Thyroid gland (tissue), 4 donors: ENCODE data around the gene FAM3D. TPM values are rescaled to one million over a fixed set of nuclear protein-coding genes. Genes with fewer than 3 reads are reported as not detected.

Experiments
- DNase-seq, 2 donors: peaks; one replicate each; pipeline ENCODE4 v3.0.0-alpha.2; 2019
- H3K27ac ChIP-seq, 3 donors: fragments of 200-600 bp; sonication (generic); 1 replicate in 2 of 3; 2 replicates in 1 of 3; pipeline ENCODE4 v1.5.1; 2016 to 2019; ENCODE audit warnings: mild to moderate bottlenecking in 1 of 3, moderate library complexity in 1 of 3
- H3K27me3 ChIP-seq: fragments of 200-600 bp; sonication (generic); one replicate; pipeline ENCODE4 v1.5.1; 2019
- H3K36me3 ChIP-seq, 2 donors: fragments of 200-600 bp; sonication (generic); one replicate each; pipeline ENCODE4 v1.5.1; 2016 to 2019
- H3K4me1 ChIP-seq, 2 donors: fragments of 200-600 bp; sonication (generic); one replicate each; pipeline ENCODE4 v1.5.1; 2017 to 2019
- H3K4me3 ChIP-seq, 3 donors: fragments of 200-600 bp; sonication (generic); replicated peaks in 1 of 3; 1 replicate in 2 of 3; 2 replicates in 1 of 3; pipeline ENCODE4 v1.5.1; 2016; ENCODE audit warnings: mild to moderate bottlenecking in 1 of 3
- H3K9me3 ChIP-seq: fragments of 200-600 bp; sonication (generic); one replicate; pipeline ENCODE4 v1.5.1; 2017
- POLR2A ChIP-seq, 2 donors: fragments of 450-650 bp; IDR thresholded peaks; one replicate each; pipeline ENCODE4 v1.6.1; 2017; ENCODE audit warnings: antibody characterized with exemption in 2 of 2, mild to moderate bottlenecking in 2 of 2, moderate library complexity in 1 of 2
- WGBS, 2 donors: methylation state at CpG; one replicate each; pipeline ENCODE4 v1.1.5; 2017; 5-methylcytosine and 5-hydroxymethylcytosine counted together
- intact Hi-C: fragments of 100-400 bp; cut with DNase I; formaldehyde crosslinking; loops from one replicate; pipeline ENCODE4 v1.15.1; 2023
- total RNA-seq, 4 donors: library from RNA; depleted of rRNA; stranded (reverse); fragments of >200 nt; gene quantifications; one replicate each; pipeline ENCODE4 v1.2.3, GENCODE V29; 2016
- TF ChIP-seq, protein P1 (sequence below), 6 experiments: fragments of 200-600 bp in 3 of 6; fragments of 450-650 bp in 3 of 6; sonication (generic) in 3 of 6; IDR thresholded peaks; one replicate each; pipeline ENCODE4 v1.5.1; 2016 to 2019; ENCODE audit warnings: antibody characterized with exemption in 6 of 6, mild to moderate bottlenecking in 2 of 6, inconsistent platforms in 1 of 6, moderate library complexity in 1 of 6

Gene FAM3D
- total RNA-seq, 4 donors from 2014 or later: 0.67 TPM; not detected in 3

DNA sequence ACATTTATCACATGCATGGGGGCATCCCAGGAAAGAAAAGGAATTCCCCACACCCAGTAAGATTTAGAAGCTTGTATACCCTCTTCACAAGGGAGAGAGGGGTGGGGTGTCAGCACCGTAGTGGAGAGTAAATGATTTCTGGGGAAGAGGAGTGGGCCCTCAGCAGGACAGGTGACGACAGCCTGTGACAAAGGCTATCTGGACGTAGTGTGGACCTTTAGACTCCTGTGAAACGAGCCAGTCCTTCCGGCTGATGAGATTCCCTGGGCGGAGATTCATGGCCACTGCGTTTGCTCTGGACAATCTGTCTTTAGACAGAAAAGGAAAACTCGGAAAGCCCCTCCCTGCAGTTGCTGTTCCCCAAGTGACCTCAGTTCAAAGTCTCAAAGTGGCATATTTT is 1.7 kb upstream of the FAM3D start:
- intact Hi-C loops: no loop called here
- TF ChIP-seq, protein P1, sequence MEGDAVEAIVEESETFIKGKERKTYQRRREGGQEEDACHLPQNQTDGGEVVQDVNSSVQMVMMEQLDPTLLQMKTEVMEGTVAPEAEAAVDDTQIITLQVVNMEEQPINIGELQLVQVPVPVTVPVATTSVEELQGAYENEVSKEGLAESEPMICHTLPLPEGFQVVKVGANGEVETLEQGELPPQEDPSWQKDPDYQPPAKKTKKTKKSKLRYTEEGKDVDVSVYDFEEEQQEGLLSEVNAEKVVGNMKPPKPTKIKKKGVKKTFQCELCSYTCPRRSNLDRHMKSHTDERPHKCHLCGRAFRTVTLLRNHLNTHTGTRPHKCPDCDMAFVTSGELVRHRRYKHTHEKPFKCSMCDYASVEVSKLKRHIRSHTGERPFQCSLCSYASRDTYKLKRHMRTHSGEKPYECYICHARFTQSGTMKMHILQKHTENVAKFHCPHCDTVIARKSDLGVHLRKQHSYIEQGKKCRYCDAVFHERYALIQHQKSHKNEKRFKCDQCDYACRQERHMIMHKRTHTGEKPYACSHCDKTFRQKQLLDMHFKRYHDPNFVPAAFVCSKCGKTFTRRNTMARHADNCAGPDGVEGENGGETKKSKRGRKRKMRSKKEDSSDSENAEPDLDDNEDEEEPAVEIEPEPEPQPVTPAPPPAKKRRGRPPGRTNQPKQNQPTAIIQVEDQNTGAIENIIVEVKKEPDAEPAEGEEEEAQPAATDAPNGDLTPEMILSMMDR (IDR thresholded peaks at IDR 0.05): no peak
- no peak for TF ChIP-seq POLR2A (IDR thresholded peaks at IDR 0.05)
- no peak overlapping the region for H3K27ac ChIP-seq

DNA sequence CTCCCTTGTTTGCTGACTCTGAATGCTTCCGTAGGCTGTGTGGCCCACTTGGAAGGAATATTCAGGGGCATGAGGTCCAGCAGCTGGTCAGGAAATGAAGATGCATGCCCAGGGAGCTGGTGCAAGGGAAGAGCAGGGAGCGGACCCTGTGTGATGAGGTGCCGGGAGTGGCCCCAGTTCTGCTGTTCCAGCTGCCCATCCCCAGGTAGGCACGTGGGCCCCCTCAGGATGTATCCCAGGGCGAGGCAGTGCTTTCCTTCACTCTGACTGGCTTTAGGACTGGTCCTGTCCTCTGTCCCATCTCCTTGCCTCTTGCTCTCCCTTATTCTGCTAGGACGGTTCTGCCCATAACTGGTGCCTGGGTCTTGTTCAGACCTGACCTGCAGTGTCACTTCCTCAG is 1.1 kb upstream of the FAM3D start:
- TF ChIP-seq, protein P1 (IDR thresholded peaks at IDR 0.05): no peak
- TF ChIP-seq POLR2A (IDR thresholded peaks at IDR 0.05): no peak
- no peak for DNase-seq
- Histone ChIP-seq H3K27me3 (no peaks in the 10 kb centered on the region), H3K36me3 (no peaks in the 10 kb centered on the region), H3K9me3 (no peaks in the 10 kb centered on the region), H3K27ac (no peak overlapping the region), H3K4me3 (no peak overlapping the region), H3K4me1 (no peaks in the 10 kb centered on the region)
- intact Hi-C loops: no loop called here
- 79 to 83% methylated on average over 6 of the region's 6 CpGs for WGBS, 2 donors

More for the DNA sequence above, 1.7 kb upstream of the FAM3D start:
- Histone ChIP-seq H3K27me3 (no peaks in the 10 kb centered on the region), H3K9me3 (no peaks in the 10 kb centered on the region), H3K4me1 (no peaks in the 10 kb centered on the region), H3K4me3 (no peak overlapping the region), H3K36me3 (no peaks in the 10 kb centered on the region)
- 85 to 89% methylated on average over 8 of the region's 8 CpGs for WGBS, 2 donors
- DNase-seq: no peak

DNA sequence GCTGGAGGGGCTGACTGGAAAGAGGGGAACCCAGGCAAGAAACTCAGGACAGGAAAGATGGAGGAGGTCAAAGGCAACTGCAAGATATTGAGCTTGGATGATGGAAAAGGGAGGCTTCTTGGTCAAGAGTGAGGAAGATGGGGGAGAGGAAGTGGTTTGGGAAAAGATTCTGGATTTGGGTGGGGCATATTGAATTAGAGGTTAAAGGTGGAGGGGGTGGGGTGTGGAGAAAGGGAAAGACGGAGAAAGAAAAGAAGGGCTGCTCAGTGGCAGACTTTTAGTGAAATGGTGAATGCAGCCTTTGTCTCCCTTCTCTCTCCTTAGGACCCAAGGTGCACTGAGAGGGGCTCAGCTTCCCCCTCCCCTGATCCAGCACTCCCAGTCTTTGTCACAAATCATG is 655 bp upstream of the FAM3D start:
- TF ChIP-seq, protein P1 (IDR thresholded peaks at IDR 0.05): no peak
- no peak for TF ChIP-seq POLR2A (IDR thresholded peaks at IDR 0.05)
- intact Hi-C loops: no loop called here
- 89 to 90% methylated on average over 1 of the region's 1 CpG for WGBS, 2 donors
- H3K9me3 ChIP-seq: no peaks in the 10 kb centered on the region
- H3K36me3 ChIP-seq: no peaks in the 10 kb centered on the region
- H3K27me3 ChIP-seq: no peaks in the 10 kb centered on the region
- no peak overlapping the region for H3K27ac ChIP-seq
- no peaks in the 10 kb centered on the region for H3K4me1 ChIP-seq
- H3K4me3 ChIP-seq: no peak overlapping the region
- no peak for DNase-seq

DNA sequence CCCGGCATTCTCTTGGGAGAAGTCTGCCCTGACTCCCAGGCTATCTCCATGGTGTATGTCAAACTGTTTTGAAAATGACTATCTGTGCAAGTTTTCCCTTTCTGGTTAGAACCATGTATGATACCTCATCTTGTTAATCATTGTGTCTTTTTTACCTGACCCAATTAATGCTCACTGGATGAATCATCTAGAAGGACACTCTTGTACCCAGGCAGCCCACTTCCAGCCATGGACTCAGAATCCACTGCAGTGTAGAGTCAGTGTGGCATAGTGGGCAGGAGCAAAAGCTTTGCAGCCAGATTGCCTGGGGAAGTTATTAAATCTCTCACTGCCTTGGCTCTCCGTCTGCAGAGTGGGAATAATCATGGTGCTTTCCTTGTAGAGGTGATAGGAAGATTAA is 1.2 kb downstream of the FAM3D start:
- 80 to 92% methylated on average over 2 of the region's 2 CpGs for WGBS, 2 donors
- Histone ChIP-seq H3K4me1 (no peaks in the 10 kb centered on the region), H3K27me3 (no peaks in the 10 kb centered on the region), H3K27ac (no peak overlapping the region), H3K9me3 (no peaks in the 10 kb centered on the region), H3K4me3 (no peak overlapping the region), H3K36me3 (no peaks in the 10 kb centered on the region)
- TF ChIP-seq POLR2A (IDR thresholded peaks at IDR 0.05): no peak
- TF ChIP-seq, protein P1 (IDR thresholded peaks at IDR 0.05): no peak
- no peak for DNase-seq
- intact Hi-C loops: no loop called here

DNA sequence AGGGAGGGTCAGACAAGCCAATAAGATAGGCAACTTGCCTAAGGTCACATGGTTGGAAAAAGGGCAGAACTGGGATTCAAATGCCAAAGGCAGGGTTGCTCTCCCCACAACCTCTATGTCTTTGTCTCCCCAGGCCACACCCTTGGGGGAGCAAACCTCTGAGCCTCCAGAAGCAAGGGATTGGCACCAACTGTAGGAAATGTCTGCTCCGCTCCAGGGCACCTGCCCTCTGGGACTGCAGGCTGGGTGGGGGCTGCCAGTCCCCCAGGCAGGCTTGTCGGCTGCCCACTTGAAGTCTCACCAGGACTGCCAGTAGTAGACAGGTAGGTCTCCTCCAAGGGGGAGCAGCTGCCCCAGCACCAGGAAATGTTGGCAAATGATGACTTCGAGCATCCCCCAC is 2.0 kb downstream of the FAM3D start:
- Histone ChIP-seq H3K27ac (no peak overlapping the region), H3K27me3 (no peaks in the 10 kb centered on the region), H3K4me1 (peaks cover 0 to 3% of the 10 kb centered on the region in 2 donors), H3K9me3 (no peaks in the 10 kb centered on the region), H3K4me3 (no peak overlapping the region), H3K36me3 (no peaks in the 10 kb centered on the region)
- TF ChIP-seq, protein P1 (IDR thresholded peaks at IDR 0.05): no peak
- TF ChIP-seq POLR2A (IDR thresholded peaks at IDR 0.05): no peak
- DNase-seq: no peak
- intact Hi-C loops: no loop called here
- WGBS, 2 donors: 70 to 88% methylated on average over 2 of the region's 3 CpGs
